Measurements from ENCODE around the gene SLC5A2.
"Not testable (repeated sequence)": the region's sequence is repeated elsewhere in the genome, so short reads cannot be mapped to it uniquely, and the experiment has no call there.

Gene SLC5A2

GRCh38 chr16:31489616-31490584 is 7.0 kb downstream of the SLC5A2 start:
- in situ Hi-C loops (cut with MboI; ENCODE audit: low sequenced_read_pairs), result no loop called here

GRCh38 chr16:31491778-31492418 is 9.0 kb downstream of the SLC5A2 start:
- in situ Hi-C loops (cut with MboI; ENCODE audit: low sequenced_read_pairs), result no loop called here

- in situ Hi-C loops (cut with MboI; ENCODE audit: low sequenced_read_pairs), result no loop called here
Measured at GRCh38 chr16:31493506-31494125, 10.7 kb downstream of the SLC5A2 start.

GRCh38 chr16:31496670-31497069 is 13.7 kb downstream of the SLC5A2 start:
- in situ Hi-C loops (cut with MboI; ENCODE audit: low sequenced_read_pairs), result no loop called here

GRCh38 chr16:31498493-31498892 is 15.6 kb downstream of the SLC5A2 start:
- in situ Hi-C loops (cut with MboI; ENCODE audit: low sequenced_read_pairs), result no loop called here

- in situ Hi-C loops (cut with MboI; ENCODE audit: low sequenced_read_pairs), result no loop called here
Measured at GRCh38 chr16:31499928-31500327, 17.0 kb downstream of the SLC5A2 start.

GRCh38 chr16:31501226-31501965 is 18.5 kb downstream of the SLC5A2 start:
- in situ Hi-C loops (cut with MboI; ENCODE audit: low sequenced_read_pairs), result no loop called here

- in situ Hi-C loops (cut with MboI; ENCODE audit: low sequenced_read_pairs), result no loop called here
Measured at GRCh38 chr16:31501966-31502348, 19.0 kb downstream of the SLC5A2 start.

- in situ Hi-C loops (cut with MboI; ENCODE audit: low sequenced_read_pairs), result no loop called here
Measured at GRCh38 chr16:31502981-31503380, 20.1 kb downstream of the SLC5A2 start.

GRCh38 chr16:31503555-31503954 is 20.6 kb downstream of the SLC5A2 start:
- in situ Hi-C loops (cut with MboI; ENCODE audit: low sequenced_read_pairs), result not testable (repeated sequence)

- in situ Hi-C loops (cut with MboI; ENCODE audit: low sequenced_read_pairs), result no loop called here
Measured at GRCh38 chr16:31504159-31504558, 21.2 kb downstream of the SLC5A2 start.

- in situ Hi-C loops (cut with MboI; ENCODE audit: low sequenced_read_pairs), result no loop called here
Measured at GRCh38 chr16:31505483-31505882, 22.6 kb downstream of the SLC5A2 start.

GRCh38 chr16:31507617-31507928 is 24.6 kb downstream of the SLC5A2 start:
- in situ Hi-C loops (cut with MboI; ENCODE audit: low sequenced_read_pairs), result no loop called here

- in situ Hi-C loops (cut with MboI; ENCODE audit: low sequenced_read_pairs), result no loop called here
Measured at GRCh38 chr16:31507929-31508705, 25.2 kb downstream of the SLC5A2 start, which contains the start of gene RUSF1. Gene RUSF1 (minus strand): TSS chr16:31508391. CDS start chr16:31508373, 18 bp downstream.

GRCh38 chr16:31508706-31509195 is 25.8 kb downstream of the SLC5A2 start:
- in situ Hi-C loops (cut with MboI; ENCODE audit: low sequenced_read_pairs), result no loop called here

GRCh38 chr16:31513126-31513525 is 30.2 kb downstream of the SLC5A2 start:
- in situ Hi-C loops (cut with MboI; ENCODE audit: low sequenced_read_pairs), result no loop called here

- in situ Hi-C loops (cut with MboI; ENCODE audit: low sequenced_read_pairs), result no loop called here
Measured at GRCh38 chr16:31513884-31514283, 31.0 kb downstream of the SLC5A2 start.

GRCh38 chr16:31517800-31518402 is 35.0 kb downstream of the SLC5A2 start:
- in situ Hi-C loops (cut with MboI; ENCODE audit: low sequenced_read_pairs), result no loop called here

GRCh38 chr16:31519759-31520431 is 37.0 kb downstream of the SLC5A2 start:
- in situ Hi-C loops (cut with MboI; ENCODE audit: low sequenced_read_pairs), result no loop called here

Measured in HL-60/S4 (cell line).